ENCODE data around the gene RHOXF2B. TPM values are rescaled to one million over a fixed set of nuclear protein-coding genes. Genes with fewer than 3 reads are reported as not detected.
"Not testable (repeated sequence)": the region's sequence is repeated elsewhere in the genome, so short reads cannot be mapped to it uniquely, and the experiment has no call there.

RHOXF2B gene
- under 1 TPM in 2 of 4 donors, not detected in 2; 0.14 to 0.94 TPM for polyA plus RNA-seq (ENCODE audit: insufficient read length in 4 of 4)

- DNase-seq (ENCODE audit: low read depth in 4 of 4, low spot score in 2 of 4), result not testable (repeated sequence)
These were observed at the start of gene RHOXF2B for GRCh38 chrX:120077590-120077989. RHOXF2B (minus strand) TSS chrX:120077690; CDS start chrX:120077552, 138 bp downstream.

- DNase-seq (ENCODE audit: low read depth in 4 of 4, low spot score in 2 of 4), result no peak
These were observed 48.0 kb upstream of the RHOXF2B start for GRCh38 chrX:120125444-120125843.

- no peak for DNase-seq (ENCODE audit: low read depth in 4 of 4, low spot score in 2 of 4)
These were observed 42.7 kb upstream of the RHOXF2B start for GRCh38 chrX:120120223-120120622.

GRCh38 chrX:120115438-120115963, 38.0 kb upstream of the RHOXF2B start, which contains the start of gene RHOXF1:
RHOXF1 (minus strand) TSS chrX:120115913; CDS start chrX:120115862, 51 bp downstream.
- DNase-seq (ENCODE audit: low read depth in 4 of 4, low spot score in 2 of 4), result no peak

- no peak for DNase-seq (ENCODE audit: low read depth in 4 of 4, low spot score in 2 of 4)
These were observed 34.1 kb upstream of the RHOXF2B start for GRCh38 chrX:120111611-120112010.

- DNase-seq (ENCODE audit: low read depth in 4 of 4, low spot score in 2 of 4), result no peak
These were observed 31.9 kb upstream of the RHOXF2B start for GRCh38 chrX:120109378-120109777.

GRCh38 chrX:120104707-120105106, 27.2 kb upstream of the RHOXF2B start:
- DNase-seq (ENCODE audit: low read depth in 4 of 4, low spot score in 2 of 4), result not testable (repeated sequence)

- not testable (repeated sequence) for DNase-seq (ENCODE audit: low read depth in 4 of 4, low spot score in 2 of 4)
These were observed 23.6 kb upstream of the RHOXF2B start for GRCh38 chrX:120101057-120101456.

- DNase-seq (ENCODE audit: low read depth in 4 of 4, low spot score in 2 of 4), result no peak
These were observed 12.7 kb upstream of the RHOXF2B start for GRCh38 chrX:120090208-120090607.

- DNase-seq (ENCODE audit: low read depth in 4 of 4, low spot score in 2 of 4), result no peak
These were observed 10.0 kb upstream of the RHOXF2B start for GRCh38 chrX:120087289-120088017.

GRCh38 chrX:120085553-120086185, 8.2 kb upstream of the RHOXF2B start:
- DNase-seq (ENCODE audit: low read depth in 4 of 4, low spot score in 2 of 4), result not testable (repeated sequence)

- not testable (repeated sequence) for DNase-seq (ENCODE audit: low read depth in 4 of 4, low spot score in 2 of 4)
These were observed 11.3 kb downstream of the RHOXF2B start for GRCh38 chrX:120066169-120066568.

- DNase-seq (ENCODE audit: low read depth in 4 of 4, low spot score in 2 of 4), result not testable (repeated sequence)
These were observed 34.8 kb downstream of the RHOXF2B start for GRCh38 chrX:120042712-120043111.

GRCh38 chrX:120042247-120042646, 35.2 kb downstream of the RHOXF2B start:
- not testable (repeated sequence) for DNase-seq (ENCODE audit: low read depth in 4 of 4, low spot score in 2 of 4)

GRCh38 chrX:120040176-120040575, 37.3 kb downstream of the RHOXF2B start:
- DNase-seq (ENCODE audit: low read depth in 4 of 4, low spot score in 2 of 4), result not testable (repeated sequence)

- DNase-seq (ENCODE audit: low read depth in 4 of 4, low spot score in 2 of 4), result not testable (repeated sequence)
These were observed 38.3 kb downstream of the RHOXF2B start for GRCh38 chrX:120039087-120039733.

GRCh38 chrX:120036704-120037103, 40.8 kb downstream of the RHOXF2B start:
- DNase-seq (ENCODE audit: low read depth in 4 of 4, low spot score in 2 of 4), result no peak

GRCh38 chrX:120035522-120036309, 41.8 kb downstream of the RHOXF2B start:
- DNase-seq (ENCODE audit: low read depth in 4 of 4, low spot score in 2 of 4), result not testable (repeated sequence)

GRCh38 chrX:120029354-120029753, 48.1 kb downstream of the RHOXF2B start:
- DNase-seq (ENCODE audit: low read depth in 4 of 4, low spot score in 2 of 4), result no peak

- DNase-seq (ENCODE audit: low read depth in 4 of 4, low spot score in 2 of 4), result no peak
These were observed 54.2 kb downstream of the RHOXF2B start for GRCh38 chrX:120023259-120023658.
